ENCODE data around the gene TXNDC16. TPM values are rescaled to one million over a fixed set of nuclear protein-coding genes. Genes with fewer than 3 reads are reported as not detected.
"Not testable (repeated sequence)": the region's sequence is repeated elsewhere in the genome, so short reads cannot be mapped to it uniquely, and the experiment has no call there.

The TXNDC16 gene
- total RNA-seq, 4 donors from 2014 or later = 7.2 to 18.8 (median 14.7) TPM

DNA sequence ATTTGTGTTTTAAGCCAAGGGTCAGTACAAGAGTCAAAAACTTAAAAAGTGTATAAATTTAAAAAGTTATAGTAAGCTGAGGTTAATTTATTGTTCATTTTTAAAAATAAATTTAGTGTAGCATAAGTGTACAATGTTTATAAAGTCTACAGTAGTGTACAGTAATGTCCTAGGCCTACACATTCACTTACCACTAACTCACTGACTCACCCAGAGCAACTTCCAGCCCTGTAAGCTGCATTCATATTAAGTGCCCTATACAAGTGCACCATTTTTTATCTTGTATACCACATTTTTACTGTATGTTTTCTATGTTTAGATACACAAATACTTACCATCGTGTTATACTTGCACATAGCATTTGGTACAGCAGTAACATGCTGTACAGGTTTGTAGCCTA, 38.0 kb upstream of the TXNDC16 start:
- TF ChIP-seq CTCF (IDR thresholded peaks at IDR 0.05) (no peak), EP300 (IDR thresholded peaks at IDR 0.05) (no peak), POLR2A (IDR thresholded peaks at IDR 0.05) (no peak)
- H3K9me3 ChIP-seq = peaks cover 0 to 8% (median 0%) of the 10 kb centered on the region in 4 donors
- no peak overlapping the region for H3K4me3 ChIP-seq
- 88 to 91% methylated on average over 1 of the region's 1 CpG for WGBS, 2 donors
- no peaks in the 10 kb centered on the region for H3K27me3 ChIP-seq
- no peaks in the 10 kb centered on the region for H3K4me1 ChIP-seq
- DNase-seq (ENCODE audit: low spot score in 2 of 2) = no peak
- H3K36me3 ChIP-seq = no peaks in the 10 kb centered on the region
- H3K27ac ChIP-seq = no peak overlapping the region

DNA sequence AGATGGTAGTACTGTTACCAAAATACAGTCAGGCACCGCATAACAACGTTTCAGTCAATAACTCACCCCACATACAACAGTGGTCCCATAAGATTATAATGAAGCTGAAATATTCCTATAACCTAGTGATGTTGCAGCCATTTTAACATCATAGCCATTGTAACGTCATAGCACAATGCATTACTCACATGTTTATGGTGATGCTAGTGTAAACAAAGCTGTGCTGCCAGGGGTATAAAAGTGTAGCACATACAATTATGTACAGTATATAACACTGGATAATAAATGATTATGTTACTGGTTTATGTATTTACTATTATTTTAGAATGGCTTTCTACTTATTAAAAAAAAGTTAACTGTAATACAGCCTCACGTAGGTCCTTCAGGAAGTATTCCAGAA, 37.3 kb upstream of the TXNDC16 start:
- H3K27ac ChIP-seq = no peak overlapping the region
- H3K36me3 ChIP-seq = no peaks in the 10 kb centered on the region
- H3K4me3 ChIP-seq = no peak overlapping the region
- H3K9me3 ChIP-seq = peaks cover 0 to 8% (median 0%) of the 10 kb centered on the region in 4 donors
- no peaks in the 10 kb centered on the region for H3K27me3 ChIP-seq
- H3K4me1 ChIP-seq = no peaks in the 10 kb centered on the region
- WGBS, 2 donors = 63 to 75% methylated on average over 4 of the region's 4 CpGs
- TF ChIP-seq CTCF (IDR thresholded peaks at IDR 0.05) (no peak), EP300 (IDR thresholded peaks at IDR 0.05) (no peak), POLR2A (IDR thresholded peaks at IDR 0.05) (no peak)
- no peak for DNase-seq (ENCODE audit: low spot score in 2 of 2)

GRCh38 chr14:52583544-52583943, 31.2 kb upstream of the TXNDC16 start:
- no peak for DNase-seq (ENCODE audit: low spot score in 2 of 2)

DNA sequence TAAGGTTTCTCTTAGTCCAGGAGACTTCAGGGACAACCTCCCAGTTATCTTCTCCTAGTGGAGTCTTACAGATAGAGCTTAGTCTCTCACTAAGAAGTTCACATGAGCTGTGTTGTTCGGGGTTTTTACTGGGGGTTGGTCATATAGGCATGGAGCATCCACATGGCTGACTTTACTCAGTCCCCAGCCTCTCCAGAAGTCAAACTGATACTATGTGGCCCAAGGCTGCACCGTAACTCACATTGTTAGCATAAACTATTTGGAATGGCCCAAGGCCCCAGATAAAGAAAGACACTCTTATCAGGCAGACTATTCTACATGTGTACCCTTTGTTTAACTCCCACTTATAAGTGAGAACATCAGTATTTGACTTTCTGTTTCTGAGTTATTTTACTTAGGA, 23.6 kb upstream of the TXNDC16 start:
- no peak overlapping the region for H3K4me3 ChIP-seq
- no peak for TF ChIP-seq CTCF (IDR thresholded peaks at IDR 0.05)
- no peak for TF ChIP-seq EP300 (IDR thresholded peaks at IDR 0.05)
- TF ChIP-seq POLR2A (IDR thresholded peaks at IDR 0.05) = no peak
- H3K27me3 ChIP-seq = no peaks in the 10 kb centered on the region
- no peaks in the 10 kb centered on the region for H3K36me3 ChIP-seq
- no peak for DNase-seq (ENCODE audit: low spot score in 2 of 2)
- peaks cover 0 to 41% (median 7%) of the 10 kb centered on the region in 4 donors for H3K9me3 ChIP-seq
- no peaks in the 10 kb centered on the region for H3K4me1 ChIP-seq
- no peak overlapping the region for H3K27ac ChIP-seq
- 93 to 94% methylated on average over 2 of the region's 2 CpGs for WGBS, 2 donors

More at GRCh38 chr14:52583544-52583943, 31.2 kb upstream of the TXNDC16 start:
- Histone ChIP-seq H3K4me1 (no peaks in the 10 kb centered on the region), H3K27me3 (no peaks in the 10 kb centered on the region), H3K36me3 (no peaks in the 10 kb centered on the region), H3K9me3 (no peaks in the 10 kb centered on the region), H3K4me3 (no peak overlapping the region), H3K27ac (no peak overlapping the region)
- TF ChIP-seq EP300 (IDR thresholded peaks at IDR 0.05) (no peak), POLR2A (IDR thresholded peaks at IDR 0.05) (no peak), CTCF (IDR thresholded peaks at IDR 0.05) (no peak)

DNA sequence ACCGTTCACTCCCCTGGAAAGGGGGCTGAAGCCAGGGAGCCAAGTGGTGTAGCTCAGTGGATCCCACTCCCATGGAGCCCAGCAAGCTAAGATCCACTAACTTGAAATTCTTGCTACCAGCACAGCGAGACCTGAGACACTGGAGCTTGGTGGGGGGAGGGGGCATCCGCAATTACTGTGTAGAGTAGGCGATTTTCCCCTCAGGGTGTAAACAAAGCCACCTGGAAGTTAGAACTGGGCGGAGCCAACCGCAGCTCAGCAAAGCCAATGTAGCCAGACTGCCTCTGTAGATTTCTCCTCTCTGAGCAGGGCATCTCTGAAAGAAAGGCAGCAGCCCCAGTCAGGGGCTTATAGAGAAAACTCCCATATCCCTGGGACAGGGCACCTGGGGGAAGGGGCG, 16.1 kb upstream of the TXNDC16 start:
- 84 to 98% methylated on average over 5 to 7 of the region's 7 CpGs for WGBS, 2 donors
- not testable (repeated sequence) for DNase-seq (ENCODE audit: low spot score in 2 of 2); H3K27ac ChIP-seq; H3K4me3 ChIP-seq; H3K27me3 ChIP-seq; H3K4me1 ChIP-seq; H3K36me3 ChIP-seq
- peaks cover 0 to 60% (median 7%) of the 10 kb centered on the region in 4 donors for H3K9me3 ChIP-seq

- H3K9me3 ChIP-seq = peaks cover 0 to 17% (median 0%) of the 10 kb centered on the region in 4 donors
- no peak overlapping the region for H3K4me3 ChIP-seq
- H3K27me3 ChIP-seq = no peaks in the 10 kb centered on the region
- WGBS, 2 donors = 85 to 87% methylated on average over 2 of the region's 2 CpGs
- no peak for TF ChIP-seq POLR2A (IDR thresholded peaks at IDR 0.05)
- no peak for TF ChIP-seq CTCF (IDR thresholded peaks at IDR 0.05)
- TF ChIP-seq EP300 (IDR thresholded peaks at IDR 0.05) = no peak
- H3K4me1 ChIP-seq = no peaks in the 10 kb centered on the region
- no peak for DNase-seq (ENCODE audit: low spot score in 2 of 2)
- no peak overlapping the region for H3K27ac ChIP-seq
- no peaks in the 10 kb centered on the region for H3K36me3 ChIP-seq
Measured at GRCh38 chr14:52563120-52563519, 10.8 kb upstream of the TXNDC16 start.
